Bronchus fibroblast of lung (primary cell): Measurements from ENCODE around the gene DGKB. TPM values are rescaled to one million over a fixed set of nuclear protein-coding genes. Genes with fewer than 3 reads are reported as not detected.

Experiments
- total RNA-seq: library from RNA; depleted of rRNA; stranded (reverse); fragments of >200 nt; gene quantifications from 2 replicates; pipeline ENCODE4 v1.2.3, GENCODE V29; 2015

DGKB gene
- total RNA-seq: not detected in 2 replicates

DNA sequence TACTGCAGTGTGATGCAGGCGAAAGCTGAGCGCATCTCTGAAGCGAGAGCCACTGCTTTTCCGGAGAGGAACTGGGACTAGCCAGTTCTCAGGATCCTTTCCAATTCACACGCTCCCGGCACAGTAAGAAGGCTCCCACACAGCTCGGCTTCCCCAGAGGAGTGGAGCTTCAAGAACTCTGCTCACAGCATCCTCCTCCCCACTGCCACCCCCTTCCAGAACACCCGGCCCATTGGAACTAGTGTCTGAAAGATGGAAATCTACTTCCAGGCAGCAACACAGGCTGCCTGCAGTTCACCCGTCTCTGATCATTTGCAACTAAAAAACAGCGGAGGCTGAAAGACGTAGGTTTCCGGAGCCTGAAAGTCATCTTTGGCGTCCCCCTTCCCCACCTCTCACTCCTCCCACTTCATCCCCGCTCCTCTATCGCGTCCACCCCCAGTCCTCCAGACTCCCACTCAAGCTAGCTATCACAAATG is at the start of gene DGKB:
Gene DGKB, minus strand, starts transcription at position 163 of the 479 bp plus-strand sequence.

